ENCODE data around the gene OVOL1. TPM values are rescaled to one million over a fixed set of nuclear protein-coding genes. Genes with fewer than 3 reads are reported as not detected.

The OVOL1 gene
- total and polyA plus RNA-seq, 2 of the 8 experiments (the other 6 are each of a cell fraction or from before 2014, with no cell fraction given), result 2.6 to 3.4 TPM

GRCh38 chr11:65816696-65817095, 29.8 kb downstream of the OVOL1 start:
- 83% methylated on average over 3 of the region's 3 CpGs; no CpG with 5 or more reads in 1 of the 2 experiments for whole genome bisulfite sequencing, 2 experiments (ENCODE audit: extremely low coverage in 1 of 2, insufficient coverage in 1 of 2, insufficient read length in 1 of 2, insufficient replicate concordance in 2 of 2, low coverage in 1 of 2, low lambda C conversion rate in 2 of 2, missing lambda C conversion rate in 1 of 2)
- ChIA-PET CTCF (ENCODE audit: partially characterized antibody) (interaction anchor here (0.6 to 19.6 kb wide), 22 partner anchors 9 to 190 kb away, joined by 3 to 347 read pairs (median 6); partner anchors contain the start of genes AP5B1, CCDC85B, FIBP and KAT5), POLR2A (ENCODE audit: partially characterized antibody) (interaction anchor here (1.4 to 1.8 kb wide), 4 partner anchors 13 to 105 kb away, joined by 3 to 5 read pairs (median 4); partner anchors contain the start of gene KAT5)
- TF ChIP-seq KDM1A (IDR thresholded peaks at IDR 0.05; ENCODE audit: borderline replicate concordance, low read length) (no peak), RFX5 (IDR thresholded peaks at IDR 0.05; ENCODE audit: borderline replicate concordance, low read depth, low read length) (no peak), CEBPB (IDR thresholded peaks at IDR 0.05; ENCODE audit: low read depth, low read length) (no peak), JUND (IDR thresholded peaks at IDR 0.05; ENCODE audit: low read length) (no peak), MAFK (IDR thresholded peaks at IDR 0.05; ENCODE audit: low read depth, low read length) (no peak), EGR1 (IDR thresholded peaks at IDR 0.05; ENCODE audit: borderline replicate concordance, low read depth, low read length) (no peak), TAF1 (IDR thresholded peaks at IDR 0.05; ENCODE audit: low read depth, low read length) (no peak), USF2 (IDR thresholded peaks at IDR 0.05; ENCODE audit: low read length) (no peak), KDM5A (IDR thresholded peaks at IDR 0.05; ENCODE audit: low read length) (no peak), RNF2 (IDR thresholded peaks at IDR 0.05; ENCODE audit: borderline replicate concordance, low read depth, low read length, missing control alignments, poor library complexity, severe bottlenecking) (no peak), TEAD4 (IDR thresholded peaks at IDR 0.05; ENCODE audit: low read depth, low read length) (no peak), BCL11A (IDR thresholded peaks at IDR 0.05; ENCODE audit: low read depth in 2 of 2, low read length in 2 of 2) (no peak), PHF8 (conservative IDR thresholded peaks at IDR 0.05; ENCODE audit: low read depth, low read length) (no peak)

More at GRCh38 chr11:65816696-65817095, 29.8 kb downstream of the OVOL1 start:
- DNase-seq (ENCODE audit: low read depth in 1 of 2, low spot score in 2 of 2) (no peak), FAIRE-seq (no peak)
- no peak overlapping the region for H3K56ac ChIP-seq (replicated peaks; ENCODE audit: insufficient read length, low read depth, low read length)
- no peak overlapping the region for H2AK5ac ChIP-seq (ENCODE audit: low read depth, low read length)
- H3K4ac ChIP-seq (replicated peaks; ENCODE audit: insufficient read length, low read depth, low read length), result no peak overlapping the region
- no peak overlapping the region for H3K9ac ChIP-seq (replicated peaks in 1 of 4; ENCODE audit: extremely low read depth in 1 of 4, low read depth in 3 of 4, low read length in 3 of 4)
- H3K4me2 ChIP-seq (ENCODE audit: insufficient read depth in 1 of 2, low read depth in 2 of 2, low read length in 2 of 2), result no peak overlapping the region
- H2BK20ac ChIP-seq (ENCODE audit: low read length), result no peak overlapping the region
- no peak overlapping the region for H3K14ac ChIP-seq (ENCODE audit: insufficient read length)
- H2AFZ ChIP-seq (ENCODE audit: low read length), result no peak overlapping the region
- no peaks in the 10 kb centered on the region for H3K79me2 ChIP-seq (ENCODE audit: control insufficient read depth in 1 of 2, insufficient read depth in 2 of 2, low read length in 2 of 2)
- no peak overlapping the region for H4K5ac ChIP-seq (ENCODE audit: insufficient read length, low read depth, low read length)
- H2BK5ac ChIP-seq (ENCODE audit: low read depth, low read length), result no peak overlapping the region
- peaks cover 0 to 11% (median 4%) of the 10 kb centered on the region in 4 experiments; a peak in 4 of 7 replicates for H3K27me3 ChIP-seq (replicated peaks in 1 of 4; ENCODE audit: control insufficient read depth in 3 of 4, extremely low read depth in 1 of 4, insufficient read depth in 3 of 4, low read length in 3 of 4)
- H3K23ac ChIP-seq (ENCODE audit: insufficient read length), result no peak overlapping the region
- 0 out of 2 replicates have a peak, but pooled peaks cover 1% of the 10 kb centered on the region for H3K23me2 ChIP-seq (ENCODE audit: low read depth, low read length)
- H3K79me1 ChIP-seq (ENCODE audit: low read depth, low read length), result no peaks in the 10 kb centered on the region
- H3K27ac ChIP-seq (ENCODE audit: low read depth, low read length), result no peak overlapping the region
- H2BK15ac ChIP-seq (ENCODE audit: low read length), result no peak overlapping the region
- no peaks in the 10 kb centered on the region for H3K4me1 ChIP-seq (replicated peaks in 1 of 4; ENCODE audit: control insufficient read depth in 3 of 4, insufficient read depth in 4 of 4, low read length in 3 of 4)
- H3K36me3 ChIP-seq (ENCODE audit: control insufficient read depth in 2 of 4, insufficient read depth in 4 of 4, low read length in 3 of 4), result no peaks in the 10 kb centered on the region
- H4K8ac ChIP-seq (ENCODE audit: extremely low read depth, insufficient read depth, low read length), result no peak overlapping the region
- H3K4me3 ChIP-seq (ENCODE audit: extremely low read depth in 1 of 4, insufficient read depth in 2 of 4, low read depth in 3 of 4, low read length in 4 of 4), result no peak overlapping the region
- no peaks in the 10 kb centered on the region for H3K9me3 ChIP-seq (ENCODE audit: insufficient read depth in 2 of 2, low read depth in 1 of 2, low read length in 1 of 2)
- no peak overlapping the region for H3K18ac ChIP-seq (ENCODE audit: extremely low read depth, low read length)
- H2BK120ac ChIP-seq (replicated peaks; ENCODE audit: low read depth, low read length), result no peak overlapping the region
- no peak overlapping the region for H2BK12ac ChIP-seq (ENCODE audit: low read depth, low read length)
- no peak overlapping the region for H4K91ac ChIP-seq (replicated peaks; ENCODE audit: insufficient read length, low read length)
- no peaks in the 10 kb centered on the region for H4K20me1 ChIP-seq (replicated peaks in 1 of 2; ENCODE audit: control insufficient read depth in 1 of 2, insufficient read depth in 2 of 2, low read length in 2 of 2)
